SK-N-SH treated with all-trans-retinoic acid at 6 μM for 48 hours (cell line): ENCODE measurements around the gene CASKIN1.

Source experiments
- ATAC-seq: fragments of 200-7000 bp; cut with Tn5 transposase; 3 replicates; pipeline ENCODE4 v1.9.1; 2020; ENCODE audit warnings: mild to moderate bottlenecking, moderate library complexity
- ARNTL ChIP-seq: fragments of 450-650 bp; formaldehyde crosslinking; IDR thresholded peaks from 2 replicates; pipeline ENCODE4 v1.5.0; 2020; ENCODE audit warnings: low read depth, mild to moderate bottlenecking, moderate library complexity, borderline replicate concordance
- BACH2 ChIP-seq: fragments of 250-450 bp; sonication (Bioruptor Pico); IDR thresholded peaks from 2 replicates; pipeline ENCODE4 v1.9.0; 2021; ENCODE audit warnings: mild to moderate bottlenecking, borderline replicate concordance
- CSDC2 ChIP-seq: fragments of 250-450 bp; sonication (Bioruptor Pico); IDR thresholded peaks from 2 replicates; pipeline ENCODE4 v1.5.0; 2020; ENCODE audit warnings: mild to moderate bottlenecking, moderate library complexity
- ESRRG ChIP-seq: fragments of 250-450 bp; sonication (Bioruptor Pico); IDR thresholded peaks from 2 replicates; pipeline ENCODE4 v1.6.1; 2021; ENCODE audit warnings: mild to moderate bottlenecking
- GLIS3 ChIP-seq: fragments of 250-450 bp; sonication (Bioruptor Pico); IDR thresholded peaks from 2 replicates; pipeline ENCODE4 v1.5.0; 2020; ENCODE audit warnings: mild to moderate bottlenecking, moderate library complexity
- OSR1 ChIP-seq: fragments of 250-450 bp; sonication (Bioruptor Pico); IDR thresholded peaks from 2 replicates; pipeline ENCODE4 v1.8.0; 2022; ENCODE audit warnings: moderate library complexity, mild to moderate bottlenecking, inconsistent platforms
- PATZ1 ChIP-seq: fragments of 250-450 bp; sonication (Bioruptor Pico); IDR thresholded peaks from 2 replicates; pipeline ENCODE4 v1.8.0; 2020; ENCODE audit warnings: mild to moderate bottlenecking, moderate library complexity, borderline replicate concordance
- POU6F1 ChIP-seq: fragments of 250-450 bp; sonication (Bioruptor Pico); IDR thresholded peaks from 2 replicates; pipeline ENCODE4 v1.8.0; 2021; ENCODE audit warnings: low read depth, mild to moderate bottlenecking, moderate library complexity, borderline replicate concordance
- PPARA ChIP-seq: fragments of 250-450 bp; sonication (Bioruptor Pico); IDR thresholded peaks from 2 replicates; pipeline ENCODE4 v1.5.0; 2020; ENCODE audit warnings: mild to moderate bottlenecking, borderline replicate concordance
- RARB ChIP-seq: fragments of 250-450 bp; sonication (Bioruptor Pico); IDR thresholded peaks from 2 replicates; pipeline ENCODE4 v1.8.0; 2021; ENCODE audit warnings: mild to moderate bottlenecking, moderate library complexity
- SNAI2 ChIP-seq: fragments of 250-450 bp; sonication (Bioruptor Pico); IDR thresholded peaks from 2 replicates; pipeline ENCODE4 v1.5.0; 2020; ENCODE audit warnings: mild to moderate bottlenecking, moderate library complexity
- TCF4 ChIP-seq: fragments of 250-450 bp; sonication (Bioruptor Pico); IDR thresholded peaks from 2 replicates; pipeline ENCODE4 v1.8.0; 2021; ENCODE audit warnings: mild to moderate bottlenecking, moderate library complexity, borderline replicate concordance
- TOX ChIP-seq: fragments of 250-450 bp; sonication (Bioruptor Pico); IDR thresholded peaks from 2 replicates; pipeline ENCODE4 v1.8.0; 2021; ENCODE audit warnings: mild to moderate bottlenecking, moderate library complexity, borderline replicate concordance
- ZC3H10 ChIP-seq: fragments of 250-450 bp; sonication (Bioruptor Pico); IDR thresholded peaks from 2 replicates; pipeline ENCODE4 v1.5.1; 2021; ENCODE audit warnings: mild to moderate bottlenecking, moderate library complexity
- ZFP3 ChIP-seq: fragments of 250-450 bp; sonication (Bioruptor Pico); IDR thresholded peaks from 2 replicates; pipeline ENCODE4 v1.5.0; 2020; ENCODE audit warnings: mild to moderate bottlenecking, moderate library complexity
- ZNF565 ChIP-seq: fragments of 450-650 bp; formaldehyde crosslinking; conservative IDR thresholded peaks from 2 replicates; pipeline ENCODE4 v1.5.0; 2020; ENCODE audit warnings: low read depth, mild to moderate bottlenecking, moderate library complexity
- ZNF70 ChIP-seq: fragments of 450-650 bp; formaldehyde crosslinking; IDR thresholded peaks from 2 replicates; pipeline ENCODE4 v1.5.0; 2020; ENCODE audit warnings: mild to moderate bottlenecking, moderate library complexity
- ZNF8 ChIP-seq: fragments of 450-650 bp; formaldehyde crosslinking; IDR thresholded peaks from 2 replicates; pipeline ENCODE4 v1.5.0; 2020; ENCODE audit warnings: mild to moderate bottlenecking, moderate library complexity
- TF ChIP-seq, protein P1 (sequence below): fragments of 250-450 bp; sonication (Bioruptor Pico); IDR thresholded peaks from 2 replicates; pipeline ENCODE4 v1.5.0; 2020; ENCODE audit warnings: mild to moderate bottlenecking, moderate library complexity
- TF ChIP-seq, protein P2 (sequence below): fragments of 250-450 bp; sonication (Bioruptor Pico); IDR thresholded peaks from 2 replicates; pipeline ENCODE4 v1.5.1; 2021; ENCODE audit warnings: mild to moderate bottlenecking, moderate library complexity
- TF ChIP-seq, protein P3 (sequence below): fragments of 250-450 bp; sonication (Bioruptor Pico); IDR thresholded peaks from 2 replicates; pipeline ENCODE4 v1.5.1; 2020; ENCODE audit warnings: low read depth, mild to moderate bottlenecking, moderate library complexity

CASKIN1 gene

GRCh38 chr16:2157480-2158261 lies 38.7 kb downstream of the CASKIN1 start:
- no peak for ATAC-seq
- TF ChIP-seq, protein P1, sequence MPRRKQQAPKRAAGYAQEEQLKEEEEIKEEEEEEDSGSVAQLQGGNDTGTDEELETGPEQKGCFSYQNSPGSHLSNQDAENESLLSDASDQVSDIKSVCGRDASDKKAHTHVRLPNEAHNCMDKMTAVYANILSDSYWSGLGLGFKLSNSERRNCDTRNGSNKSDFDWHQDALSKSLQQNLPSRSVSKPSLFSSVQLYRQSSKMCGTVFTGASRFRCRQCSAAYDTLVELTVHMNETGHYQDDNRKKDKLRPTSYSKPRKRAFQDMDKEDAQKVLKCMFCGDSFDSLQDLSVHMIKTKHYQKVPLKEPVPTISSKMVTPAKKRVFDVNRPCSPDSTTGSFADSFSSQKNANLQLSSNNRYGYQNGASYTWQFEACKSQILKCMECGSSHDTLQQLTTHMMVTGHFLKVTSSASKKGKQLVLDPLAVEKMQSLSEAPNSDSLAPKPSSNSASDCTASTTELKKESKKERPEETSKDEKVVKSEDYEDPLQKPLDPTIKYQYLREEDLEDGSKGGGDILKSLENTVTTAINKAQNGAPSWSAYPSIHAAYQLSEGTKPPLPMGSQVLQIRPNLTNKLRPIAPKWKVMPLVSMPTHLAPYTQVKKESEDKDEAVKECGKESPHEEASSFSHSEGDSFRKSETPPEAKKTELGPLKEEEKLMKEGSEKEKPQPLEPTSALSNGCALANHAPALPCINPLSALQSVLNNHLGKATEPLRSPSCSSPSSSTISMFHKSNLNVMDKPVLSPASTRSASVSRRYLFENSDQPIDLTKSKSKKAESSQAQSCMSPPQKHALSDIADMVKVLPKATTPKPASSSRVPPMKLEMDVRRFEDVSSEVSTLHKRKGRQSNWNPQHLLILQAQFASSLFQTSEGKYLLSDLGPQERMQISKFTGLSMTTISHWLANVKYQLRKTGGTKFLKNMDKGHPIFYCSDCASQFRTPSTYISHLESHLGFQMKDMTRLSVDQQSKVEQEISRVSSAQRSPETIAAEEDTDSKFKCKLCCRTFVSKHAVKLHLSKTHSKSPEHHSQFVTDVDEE, result no peak
- TF ChIP-seq PATZ1 (CRISPR knock-in tag) (no peak), ZC3H10 (CRISPR knock-in tag) (no peak), BACH2 (CRISPR knock-in tag) (no peak), TOX (no peak), ARNTL (no peak), TCF4 (no peak), ZNF70 (CRISPR knock-in tag) (no peak), ESRRG (no peak), OSR1 (CRISPR knock-in tag) (no peak), POU6F1 (CRISPR knock-in tag) (no peak), ZNF8 (no peak), ZNF565 (CRISPR knock-in tag) (no peak), GLIS3 (CRISPR knock-in tag) (no peak), CSDC2 (CRISPR knock-in tag) (no peak), ZFP3 (CRISPR knock-in tag) (no peak), RARB (CRISPR knock-in tag) (no peak), PPARA (CRISPR knock-in tag) (no peak), SNAI2 (CRISPR knock-in tag) (no peak)
- TF ChIP-seq, protein P2, sequence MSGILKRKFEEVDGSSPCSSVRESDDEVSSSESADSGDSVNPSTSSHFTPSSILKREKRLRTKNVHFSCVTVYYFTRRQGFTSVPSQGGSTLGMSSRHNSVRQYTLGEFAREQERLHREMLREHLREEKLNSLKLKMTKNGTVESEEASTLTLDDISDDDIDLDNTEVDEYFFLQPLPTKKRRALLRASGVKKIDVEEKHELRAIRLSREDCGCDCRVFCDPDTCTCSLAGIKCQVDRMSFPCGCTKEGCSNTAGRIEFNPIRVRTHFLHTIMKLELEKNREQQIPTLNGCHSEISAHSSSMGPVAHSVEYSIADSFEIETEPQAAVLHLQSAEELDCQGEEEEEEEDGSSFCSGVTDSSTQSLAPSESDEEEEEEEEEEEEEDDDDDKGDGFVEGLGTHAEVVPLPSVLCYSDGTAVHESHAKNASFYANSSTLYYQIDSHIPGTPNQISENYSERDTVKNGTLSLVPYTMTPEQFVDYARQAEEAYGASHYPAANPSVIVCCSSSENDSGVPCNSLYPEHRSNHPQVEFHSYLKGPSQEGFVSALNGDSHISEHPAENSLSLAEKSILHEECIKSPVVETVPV, result no peak
- TF ChIP-seq, all 23 proteins: peak for 0

- no peak for ATAC-seq
Observed at GRCh38 chr16:2156849-2157224, 39.6 kb downstream of the CASKIN1 start.

More at GRCh38 chr16:2156849-2157224, 39.6 kb downstream of the CASKIN1 start:
- TF ChIP-seq POU6F1 (CRISPR knock-in tag) (no peak), ZNF70 (CRISPR knock-in tag) (no peak), ZFP3 (CRISPR knock-in tag) (no peak), ZC3H10 (CRISPR knock-in tag) (no peak), ESRRG (no peak)
- TF ChIP-seq, protein P1, result no peak
- TF ChIP-seq, protein P3, sequence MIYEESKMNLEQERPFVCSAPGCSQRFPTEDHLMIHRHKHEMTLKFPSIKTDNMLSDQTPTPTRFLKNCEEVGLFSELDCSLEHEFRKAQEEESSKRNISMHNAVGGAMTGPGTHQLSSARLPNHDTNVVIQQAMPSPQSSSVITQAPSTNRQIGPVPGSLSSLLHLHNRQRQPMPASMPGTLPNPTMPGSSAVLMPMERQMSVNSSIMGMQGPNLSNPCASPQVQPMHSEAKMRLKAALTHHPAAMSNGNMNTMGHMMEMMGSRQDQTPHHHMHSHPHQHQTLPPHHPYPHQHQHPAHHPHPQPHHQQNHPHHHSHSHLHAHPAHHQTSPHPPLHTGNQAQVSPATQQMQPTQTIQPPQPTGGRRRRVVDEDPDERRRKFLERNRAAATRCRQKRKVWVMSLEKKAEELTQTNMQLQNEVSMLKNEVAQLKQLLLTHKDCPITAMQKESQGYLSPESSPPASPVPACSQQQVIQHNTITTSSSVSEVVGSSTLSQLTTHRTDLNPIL, result no peak
- TF ChIP-seq, protein P2, result no peak
